ENCODE data around the gene FAM3C. TPM values are rescaled to one million over a fixed set of nuclear protein-coding genes. Genes with fewer than 3 reads are reported as not detected.

FAM3C gene
- total and polyA plus RNA-seq, 2 donors (not counting 1 experiment from before 2014, with no cell fraction given) = 26.3 to 60.8 TPM

DNA sequence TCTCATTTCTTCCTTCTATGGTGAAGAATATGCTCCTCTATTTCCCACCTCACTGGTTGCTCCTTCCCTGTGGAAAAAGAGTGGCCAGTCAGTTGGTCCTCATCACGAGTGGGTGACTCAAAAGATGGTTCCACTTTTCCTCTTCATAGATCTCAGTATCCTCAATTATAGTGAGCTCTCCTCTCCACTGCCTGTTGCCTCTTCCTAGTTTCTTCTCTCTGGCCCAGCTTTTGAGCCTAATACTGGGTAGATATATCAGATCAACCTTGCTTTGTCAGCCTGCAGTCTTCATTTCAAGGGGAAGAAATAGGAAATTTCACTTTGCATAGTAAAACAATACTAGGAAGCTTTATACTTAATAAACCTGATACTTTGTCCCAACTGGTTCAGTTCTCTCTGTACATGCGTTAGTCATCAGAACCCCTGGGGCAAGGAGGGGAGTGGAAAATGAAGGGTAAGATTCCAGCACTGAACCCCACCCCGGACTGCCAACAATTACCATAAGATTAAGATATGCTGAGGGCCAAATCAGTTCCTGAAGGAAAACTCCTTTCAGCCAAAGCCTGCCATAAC, 82.8 kb downstream of the FAM3C start:
- Histone ChIP-seq H3K4me1 (ENCODE audit: control insufficient read depth, extremely low read depth, insufficient read depth, low read length) (peaks cover 3% of the 10 kb centered on the region), H3K4me3 (replicated peaks in 1 of 4; ENCODE audit: control extremely low read depth in 1 of 4, insufficient read depth in 1 of 4, low read depth in 3 of 4, low read length in 4 of 4) (no peak overlapping the region), H3K36me3 (ENCODE audit: control insufficient read depth, insufficient read depth, low read length) (no peaks in the 10 kb centered on the region), H2AFZ (ENCODE audit: low read length) (no peak overlapping the region), H3K9ac (ENCODE audit: insufficient read depth, low read length) (no peak overlapping the region), H3K27me3 (ENCODE audit: control insufficient read depth, insufficient read depth, low read length) (no peaks in the 10 kb centered on the region), H3K27ac (ENCODE audit: insufficient read depth, low read length) (no peak overlapping the region), H3K4me2 (ENCODE audit: extremely low read depth, insufficient read depth, low read length) (no peak overlapping the region), H3K9me3 (ENCODE audit: control insufficient read depth, insufficient read depth, low read depth, low read length) (no peaks in the 10 kb centered on the region), H4K20me1 (ENCODE audit: control insufficient read depth, extremely low read depth, insufficient read depth, low read length) (no peaks in the 10 kb centered on the region), H3K79me2 (ENCODE audit: control insufficient read depth, insufficient read depth, low read length) (no peaks in the 10 kb centered on the region)
- TF ChIP-seq, protein P1, sequence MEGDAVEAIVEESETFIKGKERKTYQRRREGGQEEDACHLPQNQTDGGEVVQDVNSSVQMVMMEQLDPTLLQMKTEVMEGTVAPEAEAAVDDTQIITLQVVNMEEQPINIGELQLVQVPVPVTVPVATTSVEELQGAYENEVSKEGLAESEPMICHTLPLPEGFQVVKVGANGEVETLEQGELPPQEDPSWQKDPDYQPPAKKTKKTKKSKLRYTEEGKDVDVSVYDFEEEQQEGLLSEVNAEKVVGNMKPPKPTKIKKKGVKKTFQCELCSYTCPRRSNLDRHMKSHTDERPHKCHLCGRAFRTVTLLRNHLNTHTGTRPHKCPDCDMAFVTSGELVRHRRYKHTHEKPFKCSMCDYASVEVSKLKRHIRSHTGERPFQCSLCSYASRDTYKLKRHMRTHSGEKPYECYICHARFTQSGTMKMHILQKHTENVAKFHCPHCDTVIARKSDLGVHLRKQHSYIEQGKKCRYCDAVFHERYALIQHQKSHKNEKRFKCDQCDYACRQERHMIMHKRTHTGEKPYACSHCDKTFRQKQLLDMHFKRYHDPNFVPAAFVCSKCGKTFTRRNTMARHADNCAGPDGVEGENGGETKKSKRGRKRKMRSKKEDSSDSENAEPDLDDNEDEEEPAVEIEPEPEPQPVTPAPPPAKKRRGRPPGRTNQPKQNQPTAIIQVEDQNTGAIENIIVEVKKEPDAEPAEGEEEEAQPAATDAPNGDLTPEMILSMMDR (conservative IDR thresholded peaks at IDR 0.05 in 1 of 2, IDR thresholded peaks at IDR 0.05 in 1 of 2; ENCODE audit: low read depth in 1 of 2, low read length in 2 of 2) = no peak
- no peak for TF ChIP-seq EZH2 (IDR thresholded peaks at IDR 0.05; ENCODE audit: low read length, missing control alignments)
- no peak for DNase-seq (ENCODE audit: low read depth in 2 of 2)

DNA sequence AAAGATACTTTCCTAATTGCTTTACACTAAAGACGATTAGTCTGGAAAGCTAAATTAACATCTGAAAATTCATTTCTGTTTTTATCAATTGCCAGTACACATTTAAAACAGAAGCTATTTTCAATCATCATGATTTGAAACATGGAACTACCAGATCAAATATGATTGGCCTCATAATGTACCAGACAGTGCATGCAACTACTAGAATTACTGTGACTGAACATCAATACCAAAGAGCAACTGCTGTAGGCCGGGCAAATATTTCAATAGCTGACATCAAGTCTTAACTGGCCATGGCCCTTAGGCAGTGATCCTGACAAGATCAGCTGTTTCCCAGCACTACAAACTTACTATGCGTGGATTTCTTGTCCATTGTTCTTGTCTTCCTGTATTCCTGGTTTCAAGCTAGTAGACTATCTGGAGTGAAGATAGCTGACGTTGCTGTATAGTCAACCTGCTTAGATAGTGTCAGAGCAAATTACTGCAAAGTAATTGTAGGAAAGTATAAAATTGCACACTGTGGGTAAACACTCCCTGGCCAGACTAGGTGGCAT, 89.0 kb downstream of the FAM3C start:
- Histone ChIP-seq H4K20me1 (ENCODE audit: control insufficient read depth, extremely low read depth, insufficient read depth, low read length) (no peaks in the 10 kb centered on the region), H3K4me3 (replicated peaks in 1 of 4; ENCODE audit: control extremely low read depth in 1 of 4, insufficient read depth in 1 of 4, low read depth in 3 of 4, low read length in 4 of 4) (no peak overlapping the region), H3K9me3 (ENCODE audit: control insufficient read depth, insufficient read depth, low read depth, low read length) (no peaks in the 10 kb centered on the region), H3K4me1 (ENCODE audit: control insufficient read depth, extremely low read depth, insufficient read depth, low read length) (peaks cover 7% of the 10 kb centered on the region), H2AFZ (ENCODE audit: low read length) (no peak overlapping the region), H3K79me2 (ENCODE audit: control insufficient read depth, insufficient read depth, low read length) (no peaks in the 10 kb centered on the region), H3K27me3 (ENCODE audit: control insufficient read depth, insufficient read depth, low read length) (no peaks in the 10 kb centered on the region), H3K4me2 (ENCODE audit: extremely low read depth, insufficient read depth, low read length) (no peak overlapping the region), H3K36me3 (ENCODE audit: control insufficient read depth, insufficient read depth, low read length) (no peaks in the 10 kb centered on the region), H3K9ac (ENCODE audit: insufficient read depth, low read length) (no peak overlapping the region), H3K27ac (ENCODE audit: insufficient read depth, low read length) (no peak overlapping the region)
- no peak for TF ChIP-seq EZH2 (IDR thresholded peaks at IDR 0.05; ENCODE audit: low read length, missing control alignments)
- TF ChIP-seq, protein P1 (conservative IDR thresholded peaks at IDR 0.05 in 1 of 2, IDR thresholded peaks at IDR 0.05 in 1 of 2; ENCODE audit: low read depth in 1 of 2, low read length in 2 of 2) = no peak
- no peak for DNase-seq (ENCODE audit: low read depth in 2 of 2)

DNA sequence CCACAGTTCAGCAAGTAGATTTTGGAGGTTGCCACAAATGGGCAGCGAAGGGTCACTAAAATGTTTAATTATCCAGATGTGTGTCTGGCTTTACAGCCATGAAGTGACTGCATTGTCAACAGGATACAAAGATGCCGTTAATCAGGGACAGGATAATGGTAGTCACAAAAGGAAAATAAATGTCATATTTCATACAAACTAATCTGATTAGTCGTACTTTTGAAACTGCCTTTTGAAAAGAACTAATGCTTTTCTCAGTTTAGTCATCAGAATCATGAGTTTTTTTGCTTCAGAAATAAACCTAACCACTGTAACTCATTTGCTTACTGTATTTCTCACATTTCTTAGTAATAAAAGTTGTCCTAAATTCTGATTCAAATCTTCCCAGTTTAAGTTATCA, 89.5 kb downstream of the FAM3C start:
- Histone ChIP-seq H2AFZ (ENCODE audit: low read length) (no peak overlapping the region), H3K9ac (ENCODE audit: insufficient read depth, low read length) (no peak overlapping the region), H3K9me3 (ENCODE audit: control insufficient read depth, insufficient read depth, low read depth, low read length) (no peaks in the 10 kb centered on the region), H3K4me2 (ENCODE audit: extremely low read depth, insufficient read depth, low read length) (no peak overlapping the region), H4K20me1 (ENCODE audit: control insufficient read depth, extremely low read depth, insufficient read depth, low read length) (no peaks in the 10 kb centered on the region), H3K27ac (ENCODE audit: insufficient read depth, low read length) (no peak overlapping the region), H3K27me3 (ENCODE audit: control insufficient read depth, insufficient read depth, low read length) (no peaks in the 10 kb centered on the region), H3K79me2 (ENCODE audit: control insufficient read depth, insufficient read depth, low read length) (no peaks in the 10 kb centered on the region), H3K4me1 (ENCODE audit: control insufficient read depth, extremely low read depth, insufficient read depth, low read length) (peaks cover 9% of the 10 kb centered on the region), H3K36me3 (ENCODE audit: control insufficient read depth, insufficient read depth, low read length) (no peaks in the 10 kb centered on the region), H3K4me3 (replicated peaks in 1 of 4; ENCODE audit: control extremely low read depth in 1 of 4, insufficient read depth in 1 of 4, low read depth in 3 of 4, low read length in 4 of 4) (no peak overlapping the region)
- DNase-seq (ENCODE audit: low read depth in 2 of 2) = no peak
- TF ChIP-seq EZH2 (IDR thresholded peaks at IDR 0.05; ENCODE audit: low read length, missing control alignments) = no peak
- TF ChIP-seq, protein P1 (conservative IDR thresholded peaks at IDR 0.05 in 1 of 2, IDR thresholded peaks at IDR 0.05 in 1 of 2; ENCODE audit: low read depth in 1 of 2, low read length in 2 of 2) = no peak
